Motor neuron (in vitro differentiated cells): Measurements from ENCODE around the gene CFAP68. TPM values are rescaled to one million over a fixed set of nuclear protein-coding genes. Genes with fewer than 3 reads are reported as not detected.
"Not testable (repeated sequence)": the region's sequence is repeated elsewhere in the genome, so short reads cannot be mapped to it uniquely, and the experiment has no call there.

Experiments
- ATAC-seq, 8 experiments: fragments of 200-7000 bp; cut with Tn5 transposase; replicated peaks in 6 of 8; 2 replicates each; pipeline ENCODE4 v1.8.0; 2021; ENCODE audit warnings: mild to moderate bottlenecking in 8 of 8, moderate library complexity in 8 of 8
- H3K27ac ChIP-seq, 2 donors: fragments of 250-450 bp; sonication (Bioruptor Pico); 2 replicates each; pipeline ENCODE4 v1.9.0; 2021; ENCODE audit warnings: antibody characterized with exemption in 2 of 2, mild to moderate bottlenecking in 2 of 2, moderate library complexity in 1 of 2
- H3K4me1 ChIP-seq, 2 donors: fragments of 250-450 bp; sonication (Bioruptor Pico); replicated peaks in 1 of 2; 2 replicates each; pipeline ENCODE4 v1.6.1; 2021; ENCODE audit warnings: antibody characterized with exemption in 2 of 2, mild to moderate bottlenecking in 2 of 2, moderate library complexity in 1 of 2
- H3K4me3 ChIP-seq, 5 donors: fragments of 250-450 bp; sonication (Bioruptor Pico); 2 replicates each; pipeline ENCODE4 v1.9.0; 2021; ENCODE audit warnings: antibody characterized with exemption in 5 of 5, mild to moderate bottlenecking in 5 of 5, moderate library complexity in 4 of 5
- WGBS, 10 experiments: fragments of 450-650 bp; shearing (Covaris generic); methylation state at CpG; one replicate each; pipeline ENCODE4 v1.0.0; 2022; 5-methylcytosine and 5-hydroxymethylcytosine counted together
- in situ Hi-C, 9 experiments: fragments of 400-800 bp; cut with MboI; loops; one replicate each; pipeline ENCODE4 v1.15.0; 2021; ENCODE audit warnings: low sequenced_read_pairs in 9 of 9, low pct_unique_long_range_greater_than_20kb in 2 of 9; ENCODE audit not compliant: unreplicated experiment in 9 of 9
- total RNA-seq, 8 experiments: library from RNA; unstranded; fragments of 300-600 nt; gene quantifications; 2 replicates each; pipeline versions ENCODE4 v1.2.3 to v1.2.4, GENCODE V29; 2022

The CFAP68 gene
- total RNA-seq, 8 experiments from 2014 or later = 25.9 to 72.1 (median 34.5) TPM

DNA sequence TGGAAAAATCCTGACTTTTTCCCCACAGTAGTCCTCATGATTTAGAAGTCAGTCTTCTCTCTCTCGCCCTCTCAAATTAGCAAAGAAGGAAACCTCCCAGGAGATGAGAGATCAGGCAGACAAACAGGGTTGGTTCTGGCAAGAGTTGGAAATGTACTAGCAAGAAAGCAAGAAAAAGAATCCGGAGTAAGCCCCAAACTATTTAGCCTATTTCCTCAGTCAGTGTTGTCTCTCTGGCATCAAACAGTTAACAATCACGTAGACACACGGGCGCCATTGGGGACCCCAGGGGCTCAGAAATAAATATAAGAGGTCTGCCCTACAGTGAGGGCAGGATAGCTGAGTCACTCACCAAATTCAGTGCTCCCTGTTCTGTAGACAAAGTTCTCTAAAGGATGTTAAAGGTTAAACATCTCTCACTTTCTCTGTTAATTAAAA, 44.0 kb downstream of the CFAP68 start:
- ATAC-seq = no peak
- Histone ChIP-seq H3K4me3 (no peak overlapping the region), H3K4me1 (peaks cover 12 to 19% of the 10 kb centered on the region in 2 donors), H3K27ac (no peak overlapping the region)
- in situ Hi-C loops = no loop called here
- WGBS, 10 experiments = 0 to 90% (median 40%) methylated on average over 1 to 4 of the region's 5 CpGs; no CpG with 5 or more reads in 2 of the 10 experiments

DNA sequence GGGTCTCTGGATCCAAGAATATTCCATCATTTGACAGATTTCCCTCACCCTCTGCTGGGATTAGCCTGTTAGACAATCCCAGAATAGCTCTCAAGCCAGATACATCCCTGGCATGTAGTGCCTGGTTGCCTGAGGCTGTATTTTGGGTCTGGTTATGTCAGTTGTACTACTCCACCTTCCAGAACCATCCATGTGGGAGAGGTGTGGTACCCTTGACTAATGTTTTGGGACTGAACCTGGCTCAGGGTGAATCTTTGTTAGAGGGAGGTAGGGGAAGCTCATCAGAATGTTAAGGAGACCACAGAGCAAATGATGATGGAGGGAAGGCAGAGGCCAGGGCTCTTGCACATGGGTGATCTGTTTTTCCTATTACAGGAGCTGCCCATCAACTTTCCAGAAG, 44.6 kb downstream of the CFAP68 start:
- in situ Hi-C loops = no loop called here
- Histone ChIP-seq H3K4me1 (peaks cover 12 to 15% of the 10 kb centered on the region in 2 donors), H3K27ac (no peak overlapping the region)

GRCh38 chr11:111925953-111926352, 46.6 kb downstream of the CFAP68 start:
- Histone ChIP-seq H3K4me3 (no peak overlapping the region), H3K27ac (no peak overlapping the region), H3K4me1 (peaks cover 12 to 16% of the 10 kb centered on the region in 2 donors)
- no peak for ATAC-seq
- in situ Hi-C loops = no loop called here
- 70 to 100% (median 98%) methylated on average over 1 to 12 of the region's 16 CpGs; no CpG with 5 or more reads in 2 of the 10 experiments for WGBS, 10 experiments

More for the DNA sequence above, 44.6 kb downstream of the CFAP68 start:
- peak in 1 of 8 experiments; percentile 1 for ATAC-seq
- H3K4me3 ChIP-seq = no peak overlapping the region

DNA sequence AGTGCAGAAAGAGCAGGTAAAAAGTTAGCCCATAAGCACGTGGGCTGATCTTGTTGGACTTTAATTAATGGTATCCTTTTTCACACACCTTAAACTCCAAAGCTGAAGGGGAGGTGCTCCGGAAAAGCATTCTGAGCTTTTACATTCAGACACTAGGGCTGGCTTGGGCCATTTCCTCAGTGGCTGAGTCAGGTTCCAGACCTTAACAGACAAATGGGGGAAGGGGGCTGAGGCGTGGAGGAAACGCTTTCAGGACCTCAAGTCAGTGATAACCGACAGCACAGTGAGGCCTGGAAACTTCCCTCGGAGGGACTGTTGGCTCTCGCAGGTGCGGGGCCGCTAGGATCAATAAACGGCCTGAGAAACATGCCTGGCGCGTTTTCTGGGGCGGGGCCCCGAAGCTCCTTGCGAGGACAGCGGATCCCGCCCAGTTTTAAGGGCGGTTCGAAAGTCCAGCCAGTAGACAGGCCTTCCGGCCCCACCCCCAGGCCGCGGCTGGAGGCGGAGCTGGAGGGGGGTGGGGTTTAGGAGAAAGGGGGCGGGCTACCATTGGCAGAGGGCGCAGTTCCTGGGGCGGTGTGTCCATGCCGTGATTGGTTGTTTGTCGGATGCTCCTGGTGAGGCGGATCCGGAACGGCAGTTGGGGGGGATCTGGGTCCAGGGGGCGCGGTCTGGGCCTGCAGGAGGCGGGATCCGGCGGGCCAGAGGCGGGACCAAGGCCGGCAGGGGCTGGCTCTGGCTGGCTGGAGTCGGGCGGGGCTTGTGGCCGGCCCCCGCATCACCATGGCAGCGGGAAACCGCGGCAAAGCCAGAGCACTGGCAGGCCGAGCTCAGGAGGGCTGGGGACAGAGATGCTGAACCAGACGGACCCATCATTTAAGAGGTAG, 47.4 kb downstream of the CFAP68 start:
- in situ Hi-C loops = no loop called here
- ATAC-seq = peak; percentile 87 to 95 (median 93)
- Histone ChIP-seq H3K4me1 (peaks cover 12 to 16% of the 10 kb centered on the region in 2 donors), H3K27ac (peak overlapping the region; percentile 10 to 19), H3K4me3 (peak overlapping the region; percentile 38 to 47 (median 41))
- WGBS, 10 experiments = 0 to 80% (median 2%) methylated on average over 1 to 11 of the region's 47 CpGs; no CpG with 5 or more reads in 3 of the 10 experiments

DNA sequence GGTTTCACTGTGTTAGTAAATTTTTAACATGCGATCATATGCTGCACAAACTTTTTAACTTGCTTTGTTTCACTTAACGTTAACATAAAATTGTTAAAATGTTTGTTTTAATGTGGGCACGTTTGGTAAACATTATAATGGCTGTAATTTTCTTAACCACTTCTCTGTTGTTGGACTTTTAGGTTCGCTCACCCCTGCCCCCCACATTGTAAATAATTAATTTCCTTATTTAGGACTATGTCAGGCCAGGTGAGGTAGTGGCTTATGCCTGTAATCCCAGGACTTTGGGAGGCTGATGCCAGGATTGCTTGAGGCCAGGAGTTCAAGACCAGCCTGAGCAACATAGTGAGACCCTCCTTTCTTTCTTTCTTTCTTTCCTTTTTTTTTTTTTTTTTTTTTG, 51.1 kb downstream of the CFAP68 start:
- in situ Hi-C loops = no loop called here
- no peak for ATAC-seq
- Histone ChIP-seq H3K4me1 (peaks cover 19 to 21% of the 10 kb centered on the region in 2 donors), H3K27ac (no peak overlapping the region), H3K4me3 (no peak overlapping the region)
- WGBS, 10 experiments = 10 to 100% (median 75%) methylated on average over 2 to 4 of the region's 4 CpGs; no CpG with 5 or more reads in 1 of the 10 experiments

DNA sequence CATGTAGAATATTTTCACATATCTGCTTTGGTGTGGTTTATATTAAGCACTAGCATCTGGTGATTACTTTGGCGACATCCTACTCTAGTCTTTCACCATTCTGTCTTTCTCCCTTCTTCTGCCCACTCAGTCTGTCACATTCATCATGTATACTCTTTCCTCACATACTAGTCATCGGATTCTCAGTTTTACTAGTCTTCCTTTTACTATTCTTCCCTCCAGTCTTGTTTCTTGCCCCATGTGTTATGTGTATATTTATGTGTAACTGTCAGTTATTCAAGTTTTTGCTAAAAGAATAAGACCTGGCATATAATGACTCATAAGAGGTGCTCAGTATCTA, 53.2 kb downstream of the CFAP68 start:
- no peak for ATAC-seq
- in situ Hi-C loops = no loop called here
- Histone ChIP-seq H3K4me3 (no peak overlapping the region), H3K27ac (no peak overlapping the region), H3K4me1 (peaks cover 22 to 26% of the 10 kb centered on the region in 2 donors)
- WGBS, 10 experiments = 32 to 100% (median 100%) methylated on average over 1 to 2 of the region's 2 CpGs

DNA sequence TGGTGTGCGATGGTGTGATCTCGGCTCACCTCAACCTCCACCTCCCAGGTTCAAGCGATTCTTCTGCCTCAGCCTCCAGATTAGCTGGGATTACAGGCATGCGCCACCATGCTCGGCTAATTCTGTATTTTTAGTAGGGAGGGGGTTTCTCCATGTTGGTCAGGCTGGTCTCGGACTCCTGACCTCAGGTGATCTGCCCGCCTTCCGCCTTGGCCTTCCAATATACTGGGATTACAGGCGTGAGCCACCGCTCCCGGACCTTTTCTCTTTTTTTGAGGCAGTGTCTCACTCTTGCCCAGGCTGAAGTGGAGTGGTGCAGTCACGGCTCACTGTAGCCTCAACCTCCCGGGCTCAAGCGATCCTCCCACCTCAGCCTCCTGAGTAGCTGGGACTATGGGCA, 53.8 kb downstream of the CFAP68 start:
- ATAC-seq, H3K27ac ChIP-seq, in situ Hi-C loops, H3K4me3 ChIP-seq: not testable (repeated sequence)
- WGBS, 10 experiments = 79 to 100% (median 96%) methylated on average over 2 to 11 of the region's 14 CpGs; no CpG with 5 or more reads in 3 of the 10 experiments
- peaks cover 21 to 26% of the 10 kb centered on the region in 2 donors for H3K4me1 ChIP-seq

GRCh38 chr11:111933872-111934271, 54.5 kb downstream of the CFAP68 start:
- H3K4me1 ChIP-seq = peaks cover 27 to 32% of the 10 kb centered on the region in 2 donors
- no peak overlapping the region for H3K27ac ChIP-seq
- no peak overlapping the region for H3K4me3 ChIP-seq
- ATAC-seq = peak in 1 of 8 experiments; percentile 9
- in situ Hi-C loops = no loop called here
- 0 to 100% (median 80%) methylated on average over 1 of the region's 1 CpG; no CpG with 5 or more reads in 1 of the 10 experiments for WGBS, 10 experiments

DNA sequence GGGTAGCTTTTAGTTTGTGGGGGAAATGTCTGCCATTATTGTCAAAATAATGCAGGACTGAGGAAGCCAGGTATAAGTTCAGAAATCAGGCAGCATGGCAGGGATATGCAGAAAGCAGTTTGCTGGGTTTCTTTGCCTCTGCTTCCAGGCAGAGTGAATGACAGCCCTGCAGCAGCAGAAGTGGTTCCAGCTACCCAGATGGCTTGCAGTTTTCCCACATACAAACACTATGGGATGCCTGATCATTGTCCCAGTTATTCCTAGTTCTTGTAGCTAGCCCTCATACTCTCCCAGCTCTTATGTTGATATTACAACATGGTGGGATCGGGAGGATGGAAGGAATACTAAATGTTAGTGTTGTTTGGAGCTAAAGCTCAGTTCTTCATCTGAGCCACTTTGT, 55.0 kb downstream of the CFAP68 start:
- no peak for ATAC-seq
- Histone ChIP-seq H3K4me1 (peaks cover 29 to 37% of the 10 kb centered on the region in 2 donors), H3K27ac (no peak overlapping the region), H3K4me3 (no peak overlapping the region)
- in situ Hi-C loops = no loop called here
- WGBS, 10 experiments = 67 to 100% (median 89%) methylated on average over 1 of the region's 1 CpG; no CpG with 5 or more reads in 4 of the 10 experiments

Other genes starting within 250 kb of the CFAP68 start
- 10 to 100 TPM; 11.8 to 43.7 (median 19.4) TPM for gene PPP2R1B, start 113.2 kb upstream of the CFAP68 start, total RNA-seq
- gene ALG9, start 8.0 kb upstream of the CFAP68 start, total RNA-seq = 10 to 100 TPM; 46.9 to 57.0 (median 53.9) TPM
- 1 to 10 TPM; 2.6 to 4.8 (median 3.5) TPM for gene FDXACB1, start 376 bp upstream of the CFAP68 start, total RNA-seq
- 100 to 1,000 TPM in 2 of 8 experiments, 10 to 100 TPM in 4, 1 to 10 TPM in 1, under 1 TPM in 1; 0.46 to 336 (median 29.1) TPM for gene CRYAB, start 32.2 kb downstream of the CFAP68 start, total RNA-seq
- 1 to 10 TPM in 3 of 8 experiments, under 1 TPM in 4, not detected in 1; 0.11 to 5.1 (median 0.81) TPM for gene HSPB2, start 33.2 kb downstream of the CFAP68 start, total RNA-seq
- gene C11orf52, start 39.4 kb downstream of the CFAP68 start, total RNA-seq = 1 to 10 TPM in 3 of 8 experiments, under 1 TPM in 5; 0.27 to 7.3 (median 0.55) TPM
- gene DIXDC1, start 57.8 kb downstream of the CFAP68 start, total RNA-seq = 10 to 100 TPM; 20.1 to 47.0 (median 38.0) TPM
- gene DLAT, start 145.9 kb downstream of the CFAP68 start, total RNA-seq = 10 to 100 TPM; 23.4 to 70.2 (median 36.8) TPM
- 10 to 100 TPM in 1 of 8 experiments, 1 to 10 TPM in 7; 2.1 to 20.3 (median 3.2) TPM for gene PIH1D2, start 194.5 kb downstream of the CFAP68 start, total RNA-seq
- 10 to 100 TPM; 21.8 to 42.5 (median 37.1) TPM for gene NKAPD1, start 194.8 kb downstream of the CFAP68 start, total RNA-seq
- 100 to 1,000 TPM in 7 of 8 experiments, 10 to 100 TPM in 1; 94.3 to 189 (median 128) TPM for gene TIMM8B, start 207.2 kb downstream of the CFAP68 start, total RNA-seq
- gene SDHD, start 207.3 kb downstream of the CFAP68 start, total RNA-seq = 100 to 1,000 TPM in 2 of 8 experiments, 10 to 100 TPM in 6; 30.2 to 158 (median 59.3) TPM